ENCODE results near the gene ITGB1. TPM values are rescaled to one million over a fixed set of nuclear protein-coding genes. Genes with fewer than 3 reads are reported as not detected.

ITGB1 gene
- total RNA-seq, 1 donor from 2014 or later: 307 TPM

- H3K27ac Mint-ChIP-seq: no peak overlapping the region
- peaks cover 7% of the 10 kb centered on the region for H3K9me3 Mint-ChIP-seq
- TF ChIP-seq, protein P1, sequence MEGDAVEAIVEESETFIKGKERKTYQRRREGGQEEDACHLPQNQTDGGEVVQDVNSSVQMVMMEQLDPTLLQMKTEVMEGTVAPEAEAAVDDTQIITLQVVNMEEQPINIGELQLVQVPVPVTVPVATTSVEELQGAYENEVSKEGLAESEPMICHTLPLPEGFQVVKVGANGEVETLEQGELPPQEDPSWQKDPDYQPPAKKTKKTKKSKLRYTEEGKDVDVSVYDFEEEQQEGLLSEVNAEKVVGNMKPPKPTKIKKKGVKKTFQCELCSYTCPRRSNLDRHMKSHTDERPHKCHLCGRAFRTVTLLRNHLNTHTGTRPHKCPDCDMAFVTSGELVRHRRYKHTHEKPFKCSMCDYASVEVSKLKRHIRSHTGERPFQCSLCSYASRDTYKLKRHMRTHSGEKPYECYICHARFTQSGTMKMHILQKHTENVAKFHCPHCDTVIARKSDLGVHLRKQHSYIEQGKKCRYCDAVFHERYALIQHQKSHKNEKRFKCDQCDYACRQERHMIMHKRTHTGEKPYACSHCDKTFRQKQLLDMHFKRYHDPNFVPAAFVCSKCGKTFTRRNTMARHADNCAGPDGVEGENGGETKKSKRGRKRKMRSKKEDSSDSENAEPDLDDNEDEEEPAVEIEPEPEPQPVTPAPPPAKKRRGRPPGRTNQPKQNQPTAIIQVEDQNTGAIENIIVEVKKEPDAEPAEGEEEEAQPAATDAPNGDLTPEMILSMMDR (IDR thresholded peaks at IDR 0.05; ENCODE audit: unreplicated experiment): no peak
- DNase-seq (ENCODE audit: low spot score in 2 of 2, unreplicated experiment in 2 of 2): no peak
- H3K4me1 Mint-ChIP-seq: peaks cover 27% of the 10 kb centered on the region
- no peak overlapping the region for H3K4me3 Mint-ChIP-seq
- H3K27me3 Mint-ChIP-seq (ENCODE audit: low read depth): no peaks in the 10 kb centered on the region
- peaks cover 6% of the 10 kb centered on the region for H3K36me3 Mint-ChIP-seq
These were observed 79.4 kb downstream of the ITGB1 start for GRCh38 chr10:32878646-32879045.

- H3K9me3 Mint-ChIP-seq: peaks cover 14% of the 10 kb centered on the region
- TF ChIP-seq, protein P1 (IDR thresholded peaks at IDR 0.05; ENCODE audit: unreplicated experiment): no peak
- H3K4me1 Mint-ChIP-seq: peaks cover 24% of the 10 kb centered on the region
- H3K27me3 Mint-ChIP-seq (ENCODE audit: low read depth): no peaks in the 10 kb centered on the region
- peaks cover 6% of the 10 kb centered on the region for H3K36me3 Mint-ChIP-seq
- no peak overlapping the region for H3K27ac Mint-ChIP-seq
- DNase-seq (ENCODE audit: low spot score in 2 of 2, unreplicated experiment in 2 of 2): no peak
- no peak overlapping the region for H3K4me3 Mint-ChIP-seq
These were observed 80.1 kb downstream of the ITGB1 start for GRCh38 chr10:32877915-32878314.

GRCh38 chr10:32865170-32865569 lies 92.9 kb downstream of the ITGB1 start:
- no peak overlapping the region for H3K27ac Mint-ChIP-seq
- no peaks in the 10 kb centered on the region for H3K36me3 Mint-ChIP-seq
- H3K4me1 Mint-ChIP-seq: no peaks in the 10 kb centered on the region
- peaks cover 5% of the 10 kb centered on the region for H3K27me3 Mint-ChIP-seq (ENCODE audit: low read depth)
- H3K9me3 Mint-ChIP-seq: peaks cover 15% of the 10 kb centered on the region
- TF ChIP-seq, protein P1 (IDR thresholded peaks at IDR 0.05; ENCODE audit: unreplicated experiment): no peak
- H3K4me3 Mint-ChIP-seq: no peak overlapping the region
- DNase-seq (ENCODE audit: low spot score in 2 of 2, unreplicated experiment in 2 of 2): no peak

GRCh38 chr10:32854435-32854834 lies 103.6 kb downstream of the ITGB1 start:
- Mint-ChIP-seq H3K4me3 (no peak overlapping the region), H3K36me3 (no peaks in the 10 kb centered on the region), H3K4me1 (no peaks in the 10 kb centered on the region), H3K9me3 (peaks cover 7% of the 10 kb centered on the region), H3K27me3 (ENCODE audit: low read depth) (no peaks in the 10 kb centered on the region), H3K27ac (no peak overlapping the region)
- no peak for DNase-seq (ENCODE audit: low spot score in 2 of 2, unreplicated experiment in 2 of 2)
- TF ChIP-seq, protein P1 (IDR thresholded peaks at IDR 0.05; ENCODE audit: unreplicated experiment): no peak

DNA sequence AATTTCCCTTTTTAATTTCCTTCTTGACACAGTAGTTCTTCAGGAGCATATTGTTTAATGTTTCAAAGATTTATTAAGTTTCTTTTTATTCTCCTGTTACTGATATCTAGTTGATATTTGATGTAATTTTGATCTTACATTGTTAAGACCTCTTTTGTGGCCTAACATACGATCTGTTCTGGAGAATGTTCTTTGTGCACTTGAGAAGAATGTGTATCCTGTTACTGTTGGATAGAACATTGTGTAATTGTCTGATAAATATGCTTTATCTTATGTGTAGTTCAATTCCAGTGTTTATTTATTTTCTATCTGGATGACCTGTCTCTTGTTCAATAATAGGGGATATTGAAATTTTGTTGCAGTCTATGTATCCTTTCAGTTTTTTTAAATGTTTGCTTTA lies 106.7 kb downstream of the ITGB1 start:
- TF ChIP-seq, protein P1 (IDR thresholded peaks at IDR 0.05; ENCODE audit: unreplicated experiment): no peak
- Mint-ChIP-seq H3K27me3 (ENCODE audit: low read depth) (no peaks in the 10 kb centered on the region), H3K9me3 (peaks cover 7% of the 10 kb centered on the region), H3K4me3 (no peak overlapping the region), H3K27ac (no peak overlapping the region), H3K4me1 (no peaks in the 10 kb centered on the region), H3K36me3 (no peaks in the 10 kb centered on the region)
- DNase-seq (ENCODE audit: low spot score in 2 of 2, unreplicated experiment in 2 of 2): no peak

Data from mesothelial cell of epicardium (in vitro differentiated cells).